EL (cell line): ENCODE results near the gene TBC1D5.
A peak's percentile ranks its signal among the peaks of the same experiment; 100 is the strongest.

ENCODE experiments used
- DNase-seq: peaks from one replicate; pipeline ENCODE4 v3.0.0-alpha.2; 2016

Gene TBC1D5

DNA sequence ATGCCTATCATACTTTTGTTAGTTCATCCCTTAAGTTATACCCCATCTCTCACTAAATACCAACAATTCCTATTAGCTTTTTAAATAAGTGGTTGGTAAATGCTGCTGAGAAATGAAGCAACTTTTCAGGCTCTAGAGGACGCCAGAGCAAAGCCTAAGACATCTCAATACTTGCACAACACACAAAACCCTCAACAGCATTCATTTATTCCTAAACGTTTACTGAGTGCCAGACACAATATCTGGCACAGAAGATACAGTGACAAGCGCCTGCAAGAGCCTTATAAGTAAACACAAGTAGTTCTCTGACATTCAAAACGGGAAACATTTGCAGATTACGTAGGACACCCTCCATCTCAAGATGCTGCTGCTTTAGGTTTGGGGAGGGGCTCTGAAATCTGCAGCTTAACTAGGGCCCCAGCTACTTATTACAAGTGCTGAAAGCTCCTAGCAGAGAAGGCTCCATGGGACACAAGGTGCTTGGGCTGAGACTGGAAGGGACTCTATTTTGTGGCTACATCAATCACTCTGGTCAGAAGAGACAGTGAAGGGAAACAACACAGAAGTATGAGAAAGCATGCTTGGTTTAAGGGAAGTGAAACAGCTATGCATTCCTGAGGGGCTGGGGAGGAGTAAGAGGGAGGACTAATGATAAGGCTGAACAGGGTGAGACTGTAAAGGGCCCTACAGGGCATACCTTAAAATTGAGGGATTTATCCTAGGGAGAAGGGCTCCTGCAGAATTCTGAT lies 546.4 kb downstream of the TBC1D5 start:
- DNase-seq, result no peak

- DNase-seq, result no peak
These were observed 547.2 kb downstream of the TBC1D5 start for GRCh38 chr3:17195192-17195611.

DNA sequence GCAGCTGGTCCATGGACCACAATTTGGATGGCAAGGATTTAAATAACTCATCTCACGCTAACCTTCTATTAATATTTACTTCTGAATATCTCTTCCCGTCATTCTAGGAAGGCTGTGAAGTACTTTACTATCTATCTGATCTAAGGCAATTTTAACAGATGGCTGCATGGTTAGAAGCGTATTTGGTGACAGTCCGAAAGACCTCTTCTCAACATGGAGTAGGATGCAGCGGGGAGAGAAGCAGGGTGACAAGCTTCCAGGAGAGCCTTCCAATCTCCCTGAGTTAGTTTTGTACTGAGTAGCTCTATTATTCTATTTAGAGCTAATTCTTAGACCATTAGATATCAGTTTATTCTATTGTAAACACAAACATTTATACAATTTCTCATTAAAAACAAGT lies 548.3 kb downstream of the TBC1D5 start:
- DNase-seq, result no peak

GRCh38 chr3:17192995-17193394 lies 549.4 kb downstream of the TBC1D5 start:
- DNase-seq, result no peak

GRCh38 chr3:17190353-17191078 lies 551.9 kb downstream of the TBC1D5 start:
- DNase-seq, result no peak

GRCh38 chr3:17188378-17188777 lies 554.1 kb downstream of the TBC1D5 start:
- no peak for DNase-seq

DNA sequence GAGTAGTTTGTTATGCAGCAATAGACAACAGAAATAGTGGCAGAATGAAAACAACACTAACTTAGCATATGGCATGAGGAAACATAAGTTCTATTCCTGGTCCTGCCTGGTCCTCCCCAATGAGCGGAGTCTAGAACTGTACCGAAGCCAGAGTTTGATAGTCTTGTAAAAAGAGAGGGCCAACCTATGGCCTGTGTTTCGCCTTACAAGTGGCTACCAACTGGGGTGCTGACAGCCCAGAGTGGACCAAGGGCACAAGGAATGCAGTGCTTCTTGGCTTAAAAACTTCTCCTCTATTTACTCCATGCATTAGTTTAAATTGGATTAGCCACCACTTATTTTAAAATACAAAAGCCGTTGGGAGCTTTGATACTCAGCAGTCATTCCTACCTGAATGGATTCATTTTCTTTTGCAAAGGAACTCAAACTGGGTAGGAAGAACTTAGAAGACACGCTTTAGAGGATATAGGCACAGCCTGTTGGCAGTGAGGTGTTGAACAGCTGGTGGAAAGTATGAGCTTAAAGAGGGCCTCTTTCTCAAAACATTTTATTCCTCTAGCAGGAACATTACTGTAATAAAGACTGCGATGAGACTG lies 554.7 kb downstream of the TBC1D5 start:
- DNase-seq, result no peak

- DNase-seq, result peak; percentile 43
These were observed 558.4 kb downstream of the TBC1D5 start for GRCh38 chr3:17183951-17184550.

DNA sequence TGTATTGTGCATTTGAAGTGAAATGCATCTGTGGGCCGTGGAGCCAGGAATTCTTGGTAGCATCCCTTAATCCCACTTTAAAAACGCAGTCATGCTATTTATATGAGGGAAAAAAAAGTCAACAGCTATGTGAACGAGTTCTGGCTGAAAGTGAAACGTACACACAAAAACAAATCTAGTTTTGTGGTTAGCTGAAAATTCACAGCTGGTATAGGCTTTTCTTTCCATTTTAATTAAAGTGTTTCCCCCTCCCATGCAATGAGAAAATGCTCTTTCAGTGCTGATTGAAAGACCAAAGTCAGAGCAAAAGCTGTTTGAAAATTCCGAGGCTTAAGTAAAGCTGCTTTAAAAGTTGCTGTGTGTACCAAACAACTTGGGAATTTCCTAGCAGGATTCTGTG lies 560.3 kb downstream of the TBC1D5 start:
- DNase-seq, result no peak

DNA sequence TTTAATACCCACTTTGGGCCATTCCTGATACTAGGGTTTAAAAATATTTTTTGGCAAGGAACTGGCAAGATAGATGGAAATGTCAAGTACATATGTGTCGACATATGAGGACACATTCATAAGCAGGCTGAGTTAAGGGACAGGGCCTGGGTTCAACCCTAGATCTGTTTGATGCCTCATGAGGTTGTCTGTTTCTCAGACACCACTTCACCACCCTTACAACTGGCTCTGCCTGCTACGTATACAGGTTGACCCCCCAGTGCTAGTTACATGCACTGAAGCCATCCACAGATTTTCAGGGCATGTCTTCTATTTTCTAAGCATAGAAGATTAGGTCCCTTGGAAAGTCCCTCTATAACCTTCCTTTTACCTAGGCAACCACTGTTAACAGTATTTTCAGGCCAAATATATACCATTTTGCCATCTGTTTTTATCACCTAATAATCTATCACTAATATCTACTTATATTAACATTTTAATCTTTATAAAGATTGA lies 561.0 kb downstream of the TBC1D5 start:
- DNase-seq, result no peak

DNA sequence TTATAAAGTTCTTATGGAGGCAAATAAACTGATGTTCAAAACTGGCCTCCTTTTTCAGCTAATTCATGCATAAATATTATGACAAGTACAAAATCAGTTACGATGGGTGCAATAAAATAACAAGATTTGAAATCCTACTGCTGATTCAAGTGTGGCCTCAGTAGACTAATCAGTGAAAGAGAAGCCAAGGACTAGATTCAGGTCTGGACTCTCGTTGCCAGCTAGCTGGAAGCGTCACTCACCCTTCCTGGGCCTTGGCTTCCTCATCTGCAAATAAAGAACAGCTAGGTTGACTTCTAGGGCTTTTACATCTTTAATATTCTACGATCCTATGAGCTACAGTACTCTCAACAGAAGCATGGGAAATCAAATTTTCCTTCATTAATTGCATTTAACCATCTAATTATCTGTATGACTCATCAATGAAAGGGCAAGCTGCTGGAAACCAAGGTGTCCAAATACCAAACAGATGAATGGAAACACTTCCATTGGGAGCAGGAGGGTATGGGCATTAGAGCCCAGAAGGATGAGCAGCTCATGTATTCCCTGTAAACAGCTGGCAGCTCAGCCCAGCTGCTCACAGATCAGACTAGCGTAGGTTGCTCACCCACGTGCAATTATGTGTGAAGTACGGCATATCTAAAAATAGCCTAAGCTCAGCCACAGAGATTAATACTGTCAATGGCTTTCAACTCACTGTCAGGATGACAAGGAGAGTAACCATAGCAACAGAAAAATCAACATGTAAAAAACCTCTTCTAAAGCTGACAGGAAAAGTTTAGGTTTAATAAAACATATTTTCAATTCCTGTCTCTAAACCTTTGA lies 562.8 kb downstream of the TBC1D5 start:
- DNase-seq, result no peak

DNA sequence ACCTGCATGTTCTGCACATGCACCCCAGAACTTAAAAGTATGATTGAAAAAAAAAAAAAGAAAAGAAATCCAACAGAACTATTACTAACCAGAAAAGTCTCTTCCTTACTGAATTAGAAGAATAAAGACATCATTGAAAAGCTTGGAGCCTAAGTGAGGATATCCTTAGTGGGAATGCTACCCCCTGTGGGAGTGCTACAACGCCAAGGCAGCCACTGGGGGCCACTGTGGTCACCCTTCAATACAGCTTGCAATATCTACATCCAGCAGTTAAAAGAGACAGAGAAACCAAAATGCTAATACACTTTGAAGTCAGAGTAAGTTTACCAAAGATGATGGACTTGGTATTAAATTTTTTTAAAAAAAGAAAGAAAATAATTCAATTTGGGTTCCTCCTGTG lies 565.7 kb downstream of the TBC1D5 start:
- no peak for DNase-seq

GRCh38 chr3:17175187-17175807 lies 567.1 kb downstream of the TBC1D5 start:
- peak; percentile 87 for DNase-seq

DNA sequence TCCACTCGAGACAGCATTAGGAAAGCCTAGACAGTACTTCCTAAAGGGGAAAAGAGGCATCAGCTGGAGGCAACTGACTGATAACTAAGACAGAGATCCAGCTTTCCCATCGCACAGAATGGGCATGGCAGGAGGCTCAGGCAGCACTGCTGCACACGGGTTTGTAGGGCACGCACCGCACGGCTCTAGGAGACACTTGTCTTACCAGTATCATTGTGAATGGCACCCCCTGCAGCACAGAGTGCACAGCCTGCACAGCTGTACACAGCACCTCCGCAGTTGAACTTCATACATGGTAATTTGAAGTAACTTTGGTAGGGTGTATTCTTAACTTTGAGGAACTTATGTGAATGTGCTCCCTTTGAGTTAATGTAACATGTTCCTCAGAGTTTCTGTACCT lies 576.1 kb downstream of the TBC1D5 start:
- DNase-seq, result no peak

DNA sequence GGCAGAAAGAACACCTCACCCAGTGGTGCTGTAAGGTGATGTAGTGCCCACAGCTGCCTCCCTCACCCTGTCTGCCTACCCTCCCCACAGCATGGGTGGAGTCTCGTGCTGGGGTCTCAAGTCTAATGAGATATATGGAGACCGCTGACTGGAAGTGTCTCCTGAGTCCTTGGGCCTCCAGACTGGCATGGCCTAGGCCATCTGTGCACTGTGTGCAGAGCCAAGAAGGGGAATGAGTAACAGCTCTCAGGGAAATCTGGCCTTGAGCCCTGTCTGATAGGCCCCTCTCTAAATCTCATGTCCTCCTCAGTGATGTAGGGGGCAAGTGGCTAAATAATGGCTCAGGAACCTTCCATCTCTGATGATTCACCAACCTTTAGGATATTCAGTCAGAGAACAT lies 580.3 kb downstream of the TBC1D5 start:
- DNase-seq, result no peak

- no peak for DNase-seq
These were observed 581.8 kb downstream of the TBC1D5 start for GRCh38 chr3:17160597-17160996.

GRCh38 chr3:17158941-17159682 lies 583.3 kb downstream of the TBC1D5 start:
- no peak for DNase-seq

- DNase-seq, result peak; percentile 49
These were observed 584.7 kb downstream of the TBC1D5 start for GRCh38 chr3:17157713-17158112.

- no peak for DNase-seq
These were observed 585.6 kb downstream of the TBC1D5 start for GRCh38 chr3:17156864-17157263.

DNA sequence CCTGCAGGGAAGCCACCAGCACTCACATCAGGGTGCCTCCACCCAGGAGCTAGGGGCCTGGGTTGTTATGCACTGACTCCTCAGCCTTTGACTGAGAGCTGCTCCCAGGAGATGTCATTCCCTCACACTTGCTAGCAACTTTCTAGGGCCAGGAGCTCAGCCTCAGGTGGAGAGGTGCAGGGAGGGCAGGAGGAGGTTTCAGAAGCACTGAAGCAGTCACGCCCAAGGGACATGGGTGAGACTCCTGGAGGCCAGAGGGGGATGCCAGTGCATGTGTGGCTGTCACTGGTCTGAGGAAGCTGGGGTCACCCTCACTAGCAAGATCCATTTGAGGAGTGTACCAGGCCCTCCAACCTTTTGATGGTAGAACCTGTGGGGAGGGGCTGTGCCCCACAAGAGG lies 586.5 kb downstream of the TBC1D5 start:
- DNase-seq, result no peak

- no peak for DNase-seq
These were observed 587.5 kb downstream of the TBC1D5 start for GRCh38 chr3:17154941-17155340.
